ENCODE measurements around the gene SBF2.

GRCh38 chr11:9732453-9732852, 561.6 kb downstream of the SBF2 start:
- TF ChIP-seq GATA2 (IDR thresholded peaks at IDR 0.05; ENCODE audit: low read depth, low read length) (no peak), GATA3 (IDR thresholded peaks at IDR 0.05; ENCODE audit: low read depth, low read length) (no peak)

All from SH-SY5Y (cell line).